ENCODE results near the gene NBEA. TPM values are rescaled to one million over a fixed set of nuclear protein-coding genes. Genes with fewer than 3 reads are reported as not detected.

The NBEA gene
- total and polyA plus RNA-seq, 2 experiments from 2014 or later, result 2.6 to 12.3 TPM

DNA sequence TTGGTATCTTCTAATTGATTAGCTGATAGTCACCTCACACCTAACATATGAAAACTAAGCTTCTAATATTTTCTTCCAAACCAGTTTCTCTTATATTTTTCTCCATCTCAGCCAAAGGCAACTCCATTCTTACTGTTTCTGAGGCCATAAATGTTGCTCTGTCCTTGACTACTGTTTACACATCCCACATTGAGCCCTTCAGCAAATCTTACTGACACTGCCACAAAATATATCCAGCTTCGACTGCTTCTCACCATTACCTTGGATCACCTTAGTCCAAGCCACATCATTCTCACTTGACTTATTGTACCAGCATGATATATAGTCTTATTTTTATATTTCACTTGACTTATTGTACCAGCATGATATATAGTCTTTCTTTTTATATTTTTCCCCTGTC, 412.8 kb downstream of the NBEA start:
- no peak overlapping the region for H3K27ac ChIP-seq
- H3K4me1 ChIP-seq (ENCODE audit: insufficient read depth), result no peaks in the 10 kb centered on the region
- H4K20me1 ChIP-seq (ENCODE audit: insufficient read depth, poor library complexity, severe bottlenecking), result no peaks in the 10 kb centered on the region
- H3K4me2 ChIP-seq, result no peak overlapping the region
- no peaks in the 10 kb centered on the region for H3K79me2 ChIP-seq
- no peak overlapping the region for H2AFZ ChIP-seq
- H3K36me3 ChIP-seq (replicated peaks; ENCODE audit: insufficient read depth, low read depth), result no peaks in the 10 kb centered on the region
- WGBS (ENCODE audit: low lambda C conversion rate, missing lambda C conversion rate), result 79% methylated on average over 1 of the region's 1 CpG
- H3K9me3 ChIP-seq (ENCODE audit: low read depth), result no peaks in the 10 kb centered on the region
- no peaks in the 10 kb centered on the region for H3K9me2 ChIP-seq (replicated peaks; ENCODE audit: insufficient read depth)
- DNase-seq (ENCODE audit: low spot score), result no peak
- TF ChIP-seq EZH2phosphoT487 (IDR thresholded peaks at IDR 0.05; ENCODE audit: low read depth, severe bottlenecking, unreplicated experiment) (no peak), EZH2 (IDR thresholded peaks at IDR 0.05; ENCODE audit: borderline replicate concordance) (no peak)
- TF ChIP-seq, protein P1, sequence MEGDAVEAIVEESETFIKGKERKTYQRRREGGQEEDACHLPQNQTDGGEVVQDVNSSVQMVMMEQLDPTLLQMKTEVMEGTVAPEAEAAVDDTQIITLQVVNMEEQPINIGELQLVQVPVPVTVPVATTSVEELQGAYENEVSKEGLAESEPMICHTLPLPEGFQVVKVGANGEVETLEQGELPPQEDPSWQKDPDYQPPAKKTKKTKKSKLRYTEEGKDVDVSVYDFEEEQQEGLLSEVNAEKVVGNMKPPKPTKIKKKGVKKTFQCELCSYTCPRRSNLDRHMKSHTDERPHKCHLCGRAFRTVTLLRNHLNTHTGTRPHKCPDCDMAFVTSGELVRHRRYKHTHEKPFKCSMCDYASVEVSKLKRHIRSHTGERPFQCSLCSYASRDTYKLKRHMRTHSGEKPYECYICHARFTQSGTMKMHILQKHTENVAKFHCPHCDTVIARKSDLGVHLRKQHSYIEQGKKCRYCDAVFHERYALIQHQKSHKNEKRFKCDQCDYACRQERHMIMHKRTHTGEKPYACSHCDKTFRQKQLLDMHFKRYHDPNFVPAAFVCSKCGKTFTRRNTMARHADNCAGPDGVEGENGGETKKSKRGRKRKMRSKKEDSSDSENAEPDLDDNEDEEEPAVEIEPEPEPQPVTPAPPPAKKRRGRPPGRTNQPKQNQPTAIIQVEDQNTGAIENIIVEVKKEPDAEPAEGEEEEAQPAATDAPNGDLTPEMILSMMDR (IDR thresholded peaks at IDR 0.05; ENCODE audit: poor library complexity), result no peak
- H3K27me3 ChIP-seq, result no peaks in the 10 kb centered on the region
- no peak overlapping the region for H3K4me3 ChIP-seq

DNA sequence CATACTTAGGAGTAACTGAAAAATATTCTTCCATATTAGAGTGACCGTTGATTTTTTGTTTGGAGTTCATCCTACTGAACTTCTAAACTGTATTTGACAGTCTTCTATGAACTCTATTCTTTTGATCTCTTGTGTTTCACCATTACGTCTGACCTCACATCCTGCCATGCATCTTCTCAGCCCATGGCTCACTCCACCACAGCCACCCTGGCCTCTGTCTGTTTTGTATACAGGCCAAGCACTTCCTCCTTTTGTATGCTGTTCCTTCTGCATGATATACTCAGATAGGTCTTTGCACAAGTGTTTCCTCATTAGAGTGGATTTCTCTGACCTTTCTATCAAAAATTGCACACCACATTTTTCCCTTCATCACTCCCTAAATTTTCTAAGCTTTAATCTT, 414.5 kb downstream of the NBEA start:
- no peak for DNase-seq (ENCODE audit: low spot score)
- H3K79me2 ChIP-seq, result no peaks in the 10 kb centered on the region
- H3K27me3 ChIP-seq, result no peaks in the 10 kb centered on the region
- H3K9me3 ChIP-seq (ENCODE audit: low read depth), result no peaks in the 10 kb centered on the region
- H2AFZ ChIP-seq, result no peak overlapping the region
- H3K4me2 ChIP-seq, result no peak overlapping the region
- H3K36me3 ChIP-seq (replicated peaks; ENCODE audit: insufficient read depth, low read depth), result no peaks in the 10 kb centered on the region
- H3K9me2 ChIP-seq (replicated peaks; ENCODE audit: insufficient read depth), result no peaks in the 10 kb centered on the region
- H4K20me1 ChIP-seq (ENCODE audit: insufficient read depth, poor library complexity, severe bottlenecking), result no peaks in the 10 kb centered on the region
- no peak overlapping the region for H3K4me3 ChIP-seq
- no peak for TF ChIP-seq EZH2 (IDR thresholded peaks at IDR 0.05; ENCODE audit: borderline replicate concordance)
- TF ChIP-seq, protein P1 (IDR thresholded peaks at IDR 0.05; ENCODE audit: poor library complexity), result no peak
- no peak for TF ChIP-seq EZH2phosphoT487 (IDR thresholded peaks at IDR 0.05; ENCODE audit: low read depth, severe bottlenecking, unreplicated experiment)
- no peak overlapping the region for H3K27ac ChIP-seq
- WGBS (ENCODE audit: low lambda C conversion rate, missing lambda C conversion rate), result 86% methylated on average over 2 of the region's 2 CpGs
- H3K4me1 ChIP-seq (ENCODE audit: insufficient read depth), result no peaks in the 10 kb centered on the region

DNA sequence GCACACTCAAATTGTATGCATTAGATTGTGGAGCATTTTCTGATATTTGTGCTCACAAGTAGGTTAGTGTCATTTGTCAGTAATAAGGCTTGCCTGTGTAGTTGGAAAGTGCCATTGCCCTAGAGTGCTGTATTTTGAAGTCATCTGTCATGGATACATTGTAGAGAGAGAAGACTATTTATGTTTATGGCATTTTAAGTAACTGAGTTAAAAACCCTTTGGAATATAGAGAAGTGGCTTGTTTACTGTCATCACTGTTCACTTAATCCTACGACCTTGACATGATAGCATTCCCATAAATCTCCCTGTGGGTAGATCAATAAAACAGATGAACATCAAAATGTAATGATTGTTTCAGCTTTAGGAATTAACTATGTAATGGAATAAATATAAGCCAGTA, 423.8 kb downstream of the NBEA start:
- Histone ChIP-seq H3K9me3 (ENCODE audit: low read depth) (no peaks in the 10 kb centered on the region), H3K4me2 (no peak overlapping the region), H3K9me2 (replicated peaks; ENCODE audit: insufficient read depth) (no peaks in the 10 kb centered on the region), H3K27ac (no peak overlapping the region), H3K4me3 (no peak overlapping the region), H2AFZ (no peak overlapping the region), H3K79me2 (no peaks in the 10 kb centered on the region), H3K4me1 (ENCODE audit: insufficient read depth) (no peaks in the 10 kb centered on the region), H3K27me3 (no peaks in the 10 kb centered on the region), H4K20me1 (ENCODE audit: insufficient read depth, poor library complexity, severe bottlenecking) (no peaks in the 10 kb centered on the region), H3K36me3 (replicated peaks; ENCODE audit: insufficient read depth, low read depth) (no peaks in the 10 kb centered on the region)
- no peak for DNase-seq (ENCODE audit: low spot score)
- 38% methylated on average over 1 of the region's 1 CpG for WGBS (ENCODE audit: low lambda C conversion rate, missing lambda C conversion rate)
- TF ChIP-seq EZH2 (IDR thresholded peaks at IDR 0.05; ENCODE audit: borderline replicate concordance) (no peak), EZH2phosphoT487 (IDR thresholded peaks at IDR 0.05; ENCODE audit: low read depth, severe bottlenecking, unreplicated experiment) (no peak)
- TF ChIP-seq, protein P1 (IDR thresholded peaks at IDR 0.05; ENCODE audit: poor library complexity), result no peak

DNA sequence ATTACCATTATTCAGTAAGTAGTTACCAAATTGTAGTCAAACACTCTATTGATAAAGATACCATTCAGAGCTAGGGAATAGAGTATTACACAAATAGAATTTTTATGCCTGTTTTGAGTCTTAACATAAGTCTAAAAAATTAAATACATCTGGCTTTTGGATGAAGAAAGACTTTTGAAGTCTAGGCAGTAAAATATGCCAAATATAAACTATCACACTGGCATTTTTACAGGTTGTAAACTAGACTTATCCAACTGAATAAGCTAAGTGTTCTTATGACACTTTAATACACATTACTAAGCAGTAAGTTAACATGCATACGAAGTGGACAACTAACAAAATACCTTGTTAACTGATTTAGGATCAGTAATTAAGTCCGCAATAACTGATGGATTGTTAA, 425.5 kb downstream of the NBEA start:
- no peak overlapping the region for H3K4me2 ChIP-seq
- DNase-seq (ENCODE audit: low spot score), result no peak
- no peaks in the 10 kb centered on the region for H3K9me3 ChIP-seq (ENCODE audit: low read depth)
- H2AFZ ChIP-seq, result no peak overlapping the region
- H4K20me1 ChIP-seq (ENCODE audit: insufficient read depth, poor library complexity, severe bottlenecking), result no peaks in the 10 kb centered on the region
- H3K36me3 ChIP-seq (replicated peaks; ENCODE audit: insufficient read depth, low read depth), result no peaks in the 10 kb centered on the region
- H3K9me2 ChIP-seq (replicated peaks; ENCODE audit: insufficient read depth), result no peaks in the 10 kb centered on the region
- TF ChIP-seq, protein P1 (IDR thresholded peaks at IDR 0.05; ENCODE audit: poor library complexity), result no peak
- no peak for TF ChIP-seq EZH2 (IDR thresholded peaks at IDR 0.05; ENCODE audit: borderline replicate concordance)
- no peak for TF ChIP-seq EZH2phosphoT487 (IDR thresholded peaks at IDR 0.05; ENCODE audit: low read depth, severe bottlenecking, unreplicated experiment)
- no peak overlapping the region for H3K27ac ChIP-seq
- 45% methylated on average over 2 of the region's 2 CpGs for WGBS (ENCODE audit: low lambda C conversion rate, missing lambda C conversion rate)
- no peaks in the 10 kb centered on the region for H3K27me3 ChIP-seq
- H3K4me3 ChIP-seq, result no peak overlapping the region
- no peaks in the 10 kb centered on the region for H3K79me2 ChIP-seq
- H3K4me1 ChIP-seq (ENCODE audit: insufficient read depth), result no peaks in the 10 kb centered on the region

Measured in hepatocyte (in vitro differentiated cells).